Stimulated activated CD8-positive, alpha-beta memory T cell treated with anti-CD3 and anti-CD28 coated beads, Interleukin-4, amount 100 ng/mL, for 1 hour (primary cell): ENCODE data around the gene RPL22L1.
"Not testable (repeated sequence)": the region's sequence is repeated elsewhere in the genome, so short reads cannot be mapped to it uniquely, and the experiment has no call there.

ENCODE experiments used
- DNase-seq, 2 donors: peaks; one replicate each; pipeline ENCODE4 v3.0.0-alpha.2; 2020; ENCODE audit warnings: low read depth in 2 of 2, low spot score in 1 of 2

Gene RPL22L1

DNA sequence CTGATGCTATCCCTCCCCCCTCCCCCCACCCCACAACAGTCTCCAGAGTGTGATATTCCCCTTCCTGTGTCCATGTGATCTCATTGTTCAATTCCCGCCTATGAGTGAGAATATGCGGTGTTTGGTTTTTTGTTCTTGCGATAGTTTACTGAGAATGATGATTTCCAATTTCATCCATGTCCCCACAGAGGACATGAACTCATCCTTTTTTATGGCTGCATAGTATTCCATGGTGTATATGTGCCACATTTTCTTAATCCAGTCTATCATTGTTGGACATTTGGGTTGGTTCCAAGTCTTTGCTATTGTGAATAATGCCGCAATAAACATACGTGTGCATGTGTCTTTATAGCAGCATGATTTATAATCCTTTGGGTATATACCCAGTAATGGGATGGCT lies 8.7 kb upstream of the RPL22L1 start:
- not testable (repeated sequence) for DNase-seq

DNA sequence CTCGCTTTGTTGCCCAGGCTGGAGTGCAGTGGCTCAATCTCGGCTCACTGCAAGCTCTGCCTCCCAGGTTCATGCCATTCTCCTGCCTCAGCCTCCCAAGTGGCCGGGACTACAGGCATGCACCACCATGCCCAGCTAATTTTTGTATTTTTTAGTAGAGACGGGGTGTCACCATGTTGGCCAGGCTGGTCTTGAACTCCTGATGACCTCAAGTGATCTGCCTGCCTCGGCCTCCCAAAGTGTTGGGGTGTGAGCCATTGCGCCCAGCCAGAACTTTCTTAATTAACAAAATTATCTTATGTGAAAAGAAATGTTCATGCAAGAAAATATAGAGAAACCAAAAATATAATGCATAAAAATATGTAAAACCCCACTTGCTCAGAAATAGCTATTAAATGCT lies 7.3 kb upstream of the RPL22L1 start:
- DNase-seq, result not testable (repeated sequence)

GRCh38 chr3:170876537-170876936 lies 6.5 kb upstream of the RPL22L1 start:
- no peak for DNase-seq

GRCh38 chr3:170869239-170869590 lies 780 bp downstream of the RPL22L1 start:
- no peak for DNase-seq

GRCh38 chr3:170868577-170869238 lies 1.3 kb downstream of the RPL22L1 start:
- DNase-seq, result no peak

- DNase-seq, result no peak
Observed at GRCh38 chr3:170867143-170867937, 2.7 kb downstream of the RPL22L1 start.

DNA sequence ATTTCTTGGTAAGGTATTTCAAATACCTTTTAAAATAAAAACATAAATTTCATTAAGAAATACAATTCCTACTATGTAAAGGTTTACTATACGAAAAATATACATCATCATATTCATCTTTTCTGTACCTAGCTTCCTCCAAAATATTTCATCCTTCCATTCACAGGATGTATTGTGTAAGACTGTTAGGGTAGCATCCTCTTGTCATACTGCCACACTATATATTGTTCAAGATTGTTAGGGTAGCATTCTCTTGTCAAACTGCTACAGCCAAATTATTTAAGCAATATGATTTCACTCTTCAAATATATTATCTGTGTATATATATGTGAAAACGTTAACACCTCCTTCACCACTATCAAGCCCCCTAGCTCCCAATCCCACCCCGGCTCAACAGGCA lies 3.5 kb downstream of the RPL22L1 start:
- DNase-seq, result no peak

GRCh38 chr3:170865209-170866094 lies 4.5 kb downstream of the RPL22L1 start:
- no peak for DNase-seq

- DNase-seq, result no peak
Observed at GRCh38 chr3:170864525-170865208, 5.3 kb downstream of the RPL22L1 start.

DNA sequence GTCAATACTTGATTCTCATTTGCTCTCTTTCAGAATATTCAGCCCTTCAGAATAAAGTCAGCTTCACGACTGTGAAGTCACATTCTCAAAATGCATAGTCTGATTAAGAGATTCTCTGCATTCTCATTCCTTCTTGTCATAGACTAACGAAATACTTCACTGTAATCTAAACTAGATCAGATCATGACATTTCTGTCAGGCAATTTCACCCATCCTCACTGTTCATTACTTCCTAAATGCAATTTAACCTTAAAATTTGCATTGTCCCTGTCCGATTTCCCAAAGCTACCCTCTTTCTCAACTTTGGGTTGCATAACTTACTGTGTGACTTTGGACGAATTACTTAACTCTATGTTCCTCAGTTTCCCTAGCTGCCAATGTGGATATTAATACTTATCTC lies 6.2 kb downstream of the RPL22L1 start:
- DNase-seq, result no peak

DNA sequence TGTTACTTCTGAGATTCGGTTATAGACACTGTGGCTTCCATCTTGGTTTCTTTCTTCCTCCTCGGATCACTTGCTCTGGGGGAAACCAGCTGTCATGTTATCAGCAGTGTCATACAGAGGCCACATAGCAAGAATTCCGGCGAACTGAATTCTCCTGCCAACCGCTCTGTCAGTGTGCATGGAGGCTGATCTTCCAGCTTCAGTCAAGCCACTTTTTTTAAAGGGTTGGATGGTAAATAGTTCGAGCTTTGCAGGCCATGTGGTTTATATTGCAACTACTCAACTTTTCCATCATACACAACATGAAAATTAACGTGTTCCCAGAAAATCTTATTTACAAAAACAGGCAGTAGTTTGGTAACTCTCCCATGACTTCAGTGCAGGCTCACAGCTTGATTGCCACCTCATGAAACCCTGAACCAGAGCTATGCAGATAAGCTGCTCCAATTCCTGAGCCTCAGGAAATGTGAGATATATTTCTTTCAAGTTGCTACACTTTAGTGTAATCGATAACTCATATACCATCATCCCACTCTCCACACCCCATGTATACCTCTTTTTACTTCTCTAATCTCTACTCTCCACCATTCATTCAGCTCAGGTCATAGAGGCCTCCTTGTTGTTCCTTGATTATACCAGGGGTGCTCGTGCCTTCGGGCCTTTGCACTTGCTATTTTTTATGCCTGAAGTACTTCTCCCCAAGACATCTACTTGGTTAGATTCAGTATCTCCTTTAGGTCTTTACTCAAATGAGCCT lies 7.2 kb downstream of the RPL22L1 start:
- DNase-seq, result no peak

DNA sequence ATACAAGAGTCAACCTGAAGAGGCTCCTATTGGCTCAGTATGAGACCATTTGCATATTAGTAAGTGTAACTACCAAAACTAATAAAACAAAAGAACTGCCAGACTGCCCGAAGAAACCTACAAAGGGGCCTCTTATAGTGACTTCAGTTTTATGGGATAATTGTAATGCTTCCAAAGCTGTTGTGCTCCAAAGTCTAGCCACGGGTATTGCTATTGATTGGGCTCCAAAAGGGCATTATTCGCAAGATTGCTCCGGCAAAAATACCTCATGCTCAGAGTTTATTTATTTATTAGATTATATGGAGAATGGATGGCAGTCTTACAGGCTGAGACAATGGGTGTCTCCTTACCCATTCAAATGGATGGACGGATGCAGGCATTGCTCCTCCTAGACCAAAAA lies 11.4 kb downstream of the RPL22L1 start:
- DNase-seq, result no peak

DNA sequence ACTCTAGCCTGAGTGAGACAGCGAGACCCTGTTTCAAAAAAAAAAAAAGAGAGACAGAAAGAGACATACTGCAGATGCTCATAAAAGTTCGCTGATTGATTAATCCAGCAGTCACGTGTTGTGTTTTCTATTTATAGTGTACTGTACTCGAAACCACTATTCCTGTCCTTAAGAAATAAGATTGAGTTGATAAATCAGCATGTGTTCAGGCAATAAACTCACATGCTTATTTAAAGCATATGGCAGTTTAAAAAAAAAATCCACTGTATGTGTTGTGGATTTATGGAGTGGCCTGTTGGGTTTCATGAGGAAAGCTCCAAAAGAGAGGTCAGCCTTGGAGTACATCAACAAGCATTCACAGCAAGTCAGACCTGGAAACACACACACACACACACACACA lies 17.7 kb downstream of the RPL22L1 start:
- DNase-seq, result no peak

- DNase-seq, result no peak
Observed at GRCh38 chr3:170848292-170848917, 21.6 kb downstream of the RPL22L1 start.

GRCh38 chr3:170844377-170844776 lies 25.6 kb downstream of the RPL22L1 start:
- DNase-seq, result no peak

- no peak for DNase-seq
Observed at GRCh38 chr3:170840291-170840859, 29.6 kb downstream of the RPL22L1 start.

GRCh38 chr3:170839518-170840100 lies 30.4 kb downstream of the RPL22L1 start:
- no peak for DNase-seq

GRCh38 chr3:170836491-170836890 lies 33.5 kb downstream of the RPL22L1 start:
- DNase-seq, result no peak

- DNase-seq, result no peak
Observed at GRCh38 chr3:170835336-170835735, 34.7 kb downstream of the RPL22L1 start.
